Astrocyte of the spinal cord (primary cell): ENCODE measurements around the gene SLC30A3.

Source experiments
- DNase-seq: peaks from one replicate; pipeline ENCODE4 v3.0.0; 2011; ENCODE audit warnings: low read depth, low spot score
- H3K4me3 ChIP-seq: 2 replicates; pipeline ENCODE4 v1.5.1; 2011; ENCODE audit warnings: low read depth, mild to moderate bottlenecking, low read length, moderate library complexity
- in situ Hi-C: cut with HindIII; loops from 2 replicates; pipeline ENCODE4 v1.10.0; 2017; ENCODE audit warnings: low sequenced_read_pairs
- TF ChIP-seq, protein P1 (sequence below): IDR thresholded peaks from 2 replicates; pipeline ENCODE4 v1.5.1; 2012; ENCODE audit warnings: low read depth, mild to moderate bottlenecking, low read length, inconsistent platforms

The SLC30A3 gene

DNA sequence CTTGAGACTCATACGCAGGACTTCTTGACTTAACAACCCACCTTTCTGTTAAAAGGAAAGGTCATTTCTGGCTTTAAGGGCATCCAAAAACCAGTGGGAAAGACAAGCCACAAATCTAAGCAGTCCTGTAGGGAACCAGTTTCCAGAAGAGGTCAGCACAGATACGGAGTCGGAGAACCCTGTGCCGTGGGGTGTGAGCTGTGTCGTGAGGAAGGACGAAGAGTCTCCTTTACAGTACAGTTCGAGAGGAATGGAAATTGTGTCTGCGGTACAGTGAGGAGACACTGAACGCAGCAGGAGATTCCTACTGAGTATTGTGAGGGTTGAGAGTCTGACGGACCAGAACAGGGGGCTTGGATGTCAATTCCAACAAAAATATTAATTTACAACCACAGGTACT is 17.7 kb downstream of the SLC30A3 start:
- DNase-seq, result no peak
- no peak overlapping the region for H3K4me3 ChIP-seq
- TF ChIP-seq, protein P1, sequence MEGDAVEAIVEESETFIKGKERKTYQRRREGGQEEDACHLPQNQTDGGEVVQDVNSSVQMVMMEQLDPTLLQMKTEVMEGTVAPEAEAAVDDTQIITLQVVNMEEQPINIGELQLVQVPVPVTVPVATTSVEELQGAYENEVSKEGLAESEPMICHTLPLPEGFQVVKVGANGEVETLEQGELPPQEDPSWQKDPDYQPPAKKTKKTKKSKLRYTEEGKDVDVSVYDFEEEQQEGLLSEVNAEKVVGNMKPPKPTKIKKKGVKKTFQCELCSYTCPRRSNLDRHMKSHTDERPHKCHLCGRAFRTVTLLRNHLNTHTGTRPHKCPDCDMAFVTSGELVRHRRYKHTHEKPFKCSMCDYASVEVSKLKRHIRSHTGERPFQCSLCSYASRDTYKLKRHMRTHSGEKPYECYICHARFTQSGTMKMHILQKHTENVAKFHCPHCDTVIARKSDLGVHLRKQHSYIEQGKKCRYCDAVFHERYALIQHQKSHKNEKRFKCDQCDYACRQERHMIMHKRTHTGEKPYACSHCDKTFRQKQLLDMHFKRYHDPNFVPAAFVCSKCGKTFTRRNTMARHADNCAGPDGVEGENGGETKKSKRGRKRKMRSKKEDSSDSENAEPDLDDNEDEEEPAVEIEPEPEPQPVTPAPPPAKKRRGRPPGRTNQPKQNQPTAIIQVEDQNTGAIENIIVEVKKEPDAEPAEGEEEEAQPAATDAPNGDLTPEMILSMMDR, result no peak
- in situ Hi-C loops, result no loop called here

DNA sequence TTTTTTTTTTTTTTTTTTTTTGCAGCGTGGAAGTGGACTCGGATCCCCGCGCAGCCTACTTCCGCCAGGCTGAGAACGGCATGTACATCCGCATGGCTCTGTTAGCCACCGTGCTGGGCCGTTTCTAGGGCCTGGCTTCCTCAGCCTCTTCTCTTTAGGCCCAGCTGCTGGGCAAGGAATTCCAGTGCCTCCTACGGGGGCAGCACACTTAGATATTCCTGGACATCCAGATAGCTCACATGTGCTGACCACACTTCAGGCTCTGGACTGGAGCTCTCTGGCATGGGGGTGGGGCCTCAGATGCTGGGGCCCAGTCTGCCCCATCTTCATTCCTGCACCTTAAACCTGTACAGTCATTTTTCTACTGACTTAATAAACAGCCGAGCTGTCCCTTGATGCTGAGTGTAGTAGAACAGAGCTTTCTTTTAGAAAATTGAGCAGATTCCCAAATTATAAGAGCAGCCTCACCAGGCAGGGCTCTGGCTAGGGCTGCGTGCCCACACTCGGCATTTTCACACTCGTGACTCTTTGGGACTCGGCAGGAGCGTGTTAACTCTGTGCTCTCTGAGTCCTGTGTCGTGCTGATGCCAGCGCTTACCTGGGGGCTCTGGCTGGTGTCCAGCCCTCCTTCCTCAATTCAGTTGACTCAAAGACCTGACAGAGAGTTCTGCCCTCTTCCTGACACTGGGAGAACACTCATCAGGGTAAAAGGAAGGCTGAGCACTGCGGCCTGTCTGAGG is 19.3 kb downstream of the SLC30A3 start:
- TF ChIP-seq, protein P1, result no peak
- no peak overlapping the region for H3K4me3 ChIP-seq
- in situ Hi-C loops, result no loop called here
- no peak for DNase-seq

DNA sequence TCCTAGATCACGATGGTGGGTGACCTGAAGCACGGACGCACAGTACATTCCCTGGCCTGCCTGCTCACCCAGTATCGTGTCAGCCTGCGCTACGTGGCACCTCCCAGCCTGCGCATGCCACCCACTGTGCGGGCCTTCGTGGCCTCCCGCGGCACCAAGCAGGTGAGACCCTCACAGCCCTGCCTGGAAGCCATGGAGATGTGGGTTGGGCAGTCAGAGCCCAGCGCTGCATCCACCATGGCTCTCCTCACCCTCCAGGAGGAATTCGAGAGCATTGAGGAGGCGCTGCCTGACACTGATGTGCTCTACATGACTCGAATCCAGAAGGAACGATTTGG is 20.3 kb downstream of the SLC30A3 start:
- DNase-seq, result no peak
- H3K4me3 ChIP-seq, result no peak overlapping the region
- in situ Hi-C loops, result no loop called here
- TF ChIP-seq, protein P1, result no peak

DNA sequence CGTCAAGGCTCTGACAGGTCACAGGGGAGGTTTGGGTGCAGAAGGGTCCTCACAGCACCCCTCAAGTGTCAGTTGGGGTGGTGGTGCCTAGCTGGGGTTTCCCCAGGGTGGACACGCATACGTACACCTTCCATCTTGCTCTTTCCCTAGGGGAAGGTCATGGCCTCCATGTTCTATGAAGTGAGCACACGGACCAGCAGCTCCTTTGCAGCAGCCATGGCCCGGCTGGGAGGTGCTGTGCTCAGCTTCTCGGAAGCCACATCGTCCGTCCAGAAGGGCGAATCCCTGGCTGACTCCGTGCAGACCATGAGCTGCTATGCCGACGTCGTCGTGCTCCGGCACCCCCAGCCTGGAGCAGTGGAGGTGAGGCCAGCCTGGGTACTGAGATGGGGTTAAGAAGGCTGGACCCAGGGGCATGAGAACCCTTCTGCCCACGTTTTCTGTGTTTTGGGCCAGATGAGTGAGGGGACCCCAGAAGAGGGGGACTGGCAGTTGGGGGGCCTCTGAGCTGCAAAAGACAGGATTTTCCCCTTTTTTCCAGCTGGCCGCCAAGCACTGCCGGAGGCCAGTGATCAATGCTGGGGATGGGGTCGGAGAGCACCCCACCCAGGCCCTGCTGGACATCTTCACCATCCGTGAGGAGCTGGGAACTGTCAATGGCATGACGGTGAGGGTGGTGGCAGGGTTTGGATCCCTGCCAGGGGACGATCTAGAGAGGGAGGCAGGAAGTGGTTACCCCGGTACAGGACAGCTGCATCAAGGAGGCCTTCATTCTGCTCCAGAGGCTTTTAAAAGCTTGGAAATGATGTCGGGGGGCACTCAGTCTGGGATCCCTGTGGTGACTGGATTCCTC is 20.9 kb downstream of the SLC30A3 start:
- H3K4me3 ChIP-seq, result no peak overlapping the region
- no peak for DNase-seq
- in situ Hi-C loops, result no loop called here
- TF ChIP-seq, protein P1, result no peak

DNA sequence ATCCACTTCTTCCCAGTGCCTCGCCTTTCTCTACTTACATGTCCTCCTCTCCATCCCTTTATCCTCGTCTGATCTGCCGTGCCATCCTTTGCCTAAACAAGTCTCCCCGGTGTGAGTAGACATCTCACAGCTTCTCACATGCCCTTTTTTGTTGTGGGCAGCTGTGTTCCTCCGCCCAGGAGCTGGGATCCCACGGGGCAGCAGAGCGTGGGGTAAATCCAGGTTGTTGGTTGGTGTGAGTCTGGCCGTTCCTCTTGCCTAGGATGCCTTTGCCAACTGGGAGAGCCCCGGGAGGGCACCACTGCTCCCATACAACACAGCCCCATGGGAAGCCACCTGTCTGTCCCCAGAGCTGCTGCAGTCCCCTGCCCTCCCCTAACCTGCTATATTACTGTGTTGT is 22.4 kb downstream of the SLC30A3 start:
- in situ Hi-C loops, result no loop called here
- no peak overlapping the region for H3K4me3 ChIP-seq
- TF ChIP-seq, protein P1, result no peak
- DNase-seq, result no peak

DNA sequence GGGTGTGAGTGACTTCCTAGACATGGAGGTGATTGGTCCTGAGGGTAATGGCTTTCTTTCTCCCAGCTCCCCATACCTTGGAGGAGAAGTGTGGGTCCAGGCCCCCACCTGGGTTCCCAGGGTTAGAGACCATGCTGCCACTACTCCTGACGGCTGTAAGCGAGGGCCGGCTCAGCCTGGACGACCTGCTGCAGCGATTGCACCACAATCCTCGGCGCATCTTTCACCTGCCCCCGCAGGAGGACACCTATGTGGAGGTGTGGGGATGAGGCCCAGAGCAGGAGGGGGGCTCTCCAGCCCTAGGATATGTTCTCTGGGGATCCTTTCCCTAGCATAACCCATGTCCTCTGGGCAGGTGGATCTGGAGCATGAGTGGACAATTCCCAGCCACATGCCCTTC is 23.9 kb downstream of the SLC30A3 start:
- no peak for DNase-seq
- in situ Hi-C loops, result no loop called here
- TF ChIP-seq, protein P1, result no peak
- H3K4me3 ChIP-seq, result no peak overlapping the region
